HG03097 (cell line): Measurements from ENCODE around the gene PPP1R17.

ENCODE experiments used
- ATAC-seq: cut with Tn5 transposase; IDR thresholded peaks from one replicate; pipeline ENCODE4 v1.9.1; 2021; ENCODE audit not compliant: unreplicated experiment, low FRiP score

Gene PPP1R17

DNA sequence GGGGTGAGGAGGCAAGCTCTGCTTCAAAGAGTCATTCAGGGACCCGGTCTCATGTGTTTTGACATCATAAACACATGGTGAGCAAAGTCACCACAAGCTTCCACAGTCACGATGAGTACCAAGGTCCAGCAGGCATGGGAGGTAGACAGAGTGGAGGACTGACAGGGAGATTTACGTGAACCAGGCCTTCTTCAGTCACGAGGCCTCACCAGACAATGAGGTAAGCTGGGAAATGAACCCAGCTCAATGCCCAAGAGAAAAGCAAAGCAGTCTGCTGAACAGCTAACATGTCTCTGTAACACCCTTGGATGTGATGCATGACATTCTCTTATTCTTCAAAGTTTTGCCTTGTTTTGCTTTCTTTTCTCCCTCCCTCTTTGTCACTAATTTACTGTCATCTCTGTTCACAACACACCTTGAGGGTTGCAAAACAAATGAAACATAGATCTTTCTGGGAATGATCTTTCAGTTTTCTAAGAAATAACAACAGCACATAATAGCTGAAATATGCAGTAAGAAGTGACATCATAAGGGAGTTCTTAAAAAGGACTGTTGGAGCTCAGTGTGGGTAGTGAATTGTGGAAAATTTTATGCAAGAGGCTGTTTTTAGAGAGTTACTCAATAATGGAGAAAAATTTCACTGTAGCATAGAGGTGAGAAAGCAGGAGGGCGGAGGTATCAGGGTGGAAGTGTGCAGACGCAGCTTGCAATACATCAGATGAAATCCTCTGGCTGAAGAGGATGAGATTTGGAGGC is 9.0 kb downstream of the PPP1R17 start:
- ATAC-seq: no peak

DNA sequence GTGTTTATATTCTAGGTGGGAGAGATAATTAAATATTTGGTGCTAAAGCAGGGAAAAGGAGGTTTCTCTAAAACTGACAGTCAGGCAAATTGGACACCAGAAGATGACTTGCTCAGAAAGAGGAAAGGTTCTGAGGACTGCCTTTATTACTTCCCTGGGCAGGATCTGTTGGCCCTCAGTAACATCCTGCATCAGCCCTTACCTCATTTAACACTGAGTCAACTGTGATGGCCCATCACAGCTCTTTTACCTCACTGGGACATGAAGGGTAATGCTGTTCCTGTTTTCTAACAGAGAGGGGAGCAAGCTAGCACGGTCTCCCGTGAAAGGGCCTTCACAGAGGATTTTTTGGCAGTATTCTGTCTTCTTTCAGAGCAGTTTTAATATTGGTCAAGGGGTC is 12.0 kb downstream of the PPP1R17 start:
- ATAC-seq: no peak

- ATAC-seq: no peak
Measured at GRCh38 chr7:31702354-31702753, 15.3 kb downstream of the PPP1R17 start.

GRCh38 chr7:31705377-31705776 is 18.4 kb downstream of the PPP1R17 start:
- no peak for ATAC-seq

GRCh38 chr7:31707089-31707488 is 20.1 kb downstream of the PPP1R17 start:
- ATAC-seq: no peak

- no peak for ATAC-seq
Measured at GRCh38 chr7:31710171-31710570, 23.2 kb downstream of the PPP1R17 start.

GRCh38 chr7:31716355-31716754 is 29.3 kb downstream of the PPP1R17 start:
- no peak for ATAC-seq

DNA sequence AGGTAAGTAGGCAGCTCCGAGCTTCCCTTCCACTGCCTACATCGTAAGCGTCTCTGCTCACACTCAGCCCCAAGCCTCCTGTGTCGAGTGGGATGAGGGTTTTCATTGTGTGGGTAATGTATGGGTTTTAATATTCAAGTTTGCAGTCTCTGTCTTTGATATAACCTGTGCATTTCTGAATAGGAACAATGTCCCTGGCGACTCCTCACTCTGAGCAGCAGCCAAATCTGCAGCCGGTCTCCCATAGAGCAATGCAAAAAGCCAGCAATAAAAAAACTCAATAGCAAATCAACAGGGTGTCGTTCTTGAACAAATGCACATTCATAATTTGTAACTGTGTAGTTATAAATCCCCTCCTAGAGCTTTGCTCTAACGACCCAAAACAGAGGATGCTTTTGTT is 33.4 kb downstream of the PPP1R17 start:
- no peak for ATAC-seq

DNA sequence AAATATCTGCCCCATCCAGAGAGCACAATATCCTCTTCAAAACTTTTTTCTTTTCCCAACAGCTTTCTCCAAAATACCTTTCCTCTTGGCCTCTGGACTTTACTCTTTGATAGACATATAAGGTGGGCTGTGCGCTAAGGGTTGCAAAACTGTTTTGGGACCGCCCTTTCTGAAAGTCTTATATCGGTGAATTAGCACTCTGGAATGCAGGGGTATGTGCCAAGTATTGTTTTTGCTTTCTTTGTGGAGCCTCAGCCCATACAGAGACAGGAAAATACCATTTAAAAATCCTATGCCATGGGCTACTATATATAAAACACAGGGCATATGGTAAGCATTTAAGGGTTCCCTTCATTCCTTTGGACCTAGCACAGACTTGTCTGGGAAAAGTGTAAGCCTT is 37.7 kb downstream of the PPP1R17 start:
- ATAC-seq: no peak

- no peak for ATAC-seq
Measured at GRCh38 chr7:31729195-31729804, 42.3 kb downstream of the PPP1R17 start.

GRCh38 chr7:31734456-31734855 is 47.4 kb downstream of the PPP1R17 start:
- no peak for ATAC-seq

DNA sequence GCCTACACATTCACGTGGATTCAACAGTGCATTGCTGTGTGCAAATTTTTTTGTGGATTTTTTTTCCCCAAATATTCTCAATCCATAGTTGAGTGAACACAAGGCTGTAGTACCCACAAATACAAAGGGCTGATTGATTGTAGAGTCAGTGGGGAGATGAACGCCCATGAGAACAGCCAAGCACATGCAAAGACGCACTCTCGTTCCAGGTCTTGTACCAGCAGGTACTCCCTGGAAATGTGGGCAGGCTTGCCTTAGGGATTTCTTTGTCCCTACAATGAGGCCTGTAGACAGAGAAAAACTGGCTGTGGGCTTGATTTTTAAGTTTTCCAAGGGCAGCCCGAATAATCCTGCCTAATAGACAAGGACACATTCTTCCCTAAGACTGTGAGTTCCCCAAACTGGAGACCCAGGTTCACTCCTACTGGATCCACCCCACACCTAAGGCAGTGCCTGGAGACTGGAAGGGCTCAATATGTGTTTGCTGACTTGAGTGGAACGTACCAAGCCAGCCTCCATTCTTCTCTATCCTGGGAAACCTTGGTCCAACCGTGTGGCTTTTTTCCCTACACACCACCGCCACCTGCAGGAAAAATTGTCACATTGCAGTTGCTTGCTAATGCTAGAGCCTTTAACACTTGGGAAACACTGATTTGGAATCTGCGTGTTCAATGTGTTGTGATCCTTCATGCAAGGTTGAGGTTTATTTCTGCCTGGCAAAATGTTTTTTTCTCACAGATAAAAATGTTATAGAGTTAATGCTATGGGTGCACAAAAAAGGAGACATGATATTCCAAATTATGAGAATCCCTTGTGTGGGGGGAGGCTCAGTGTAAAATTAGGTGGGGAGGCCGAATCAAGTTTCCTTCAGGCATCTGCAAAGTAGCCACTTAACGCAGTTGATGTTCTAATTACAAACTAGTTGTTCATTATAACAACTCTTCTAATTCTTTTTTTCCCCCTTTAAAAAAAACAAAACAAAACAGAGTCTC is 49.3 kb downstream of the PPP1R17 start:
- no peak for ATAC-seq

GRCh38 chr7:31741852-31742251 is 54.8 kb downstream of the PPP1R17 start:
- no peak for ATAC-seq

DNA sequence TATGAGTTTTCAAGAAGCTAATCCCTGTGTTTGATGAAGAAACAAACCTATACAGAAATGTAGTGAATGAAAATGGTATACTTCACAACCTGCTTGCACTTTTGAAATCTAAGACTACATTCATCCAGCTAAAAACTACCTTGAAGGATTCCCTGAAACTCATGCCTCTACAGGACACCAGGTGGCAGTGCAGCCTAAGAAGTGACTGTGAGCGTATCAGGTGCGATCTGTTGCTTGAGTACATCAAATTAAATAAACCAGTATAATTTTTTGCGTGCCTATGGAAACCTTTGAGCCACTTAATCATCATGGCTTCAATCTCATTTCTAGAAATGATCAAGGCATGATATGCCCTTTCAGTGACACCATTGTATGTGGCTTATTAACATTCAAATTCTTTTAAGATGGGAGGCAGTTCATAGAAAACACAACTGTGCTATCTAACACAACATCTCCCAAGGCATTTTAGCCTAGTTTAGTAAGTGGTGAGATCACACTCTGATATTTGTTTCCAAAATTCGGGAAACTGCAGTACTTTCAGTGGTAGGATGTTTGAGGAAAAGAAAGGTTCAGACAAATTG is 57.4 kb downstream of the PPP1R17 start:
- no peak for ATAC-seq

- ATAC-seq: no peak
Measured at GRCh38 chr7:31747553-31747952, 60.5 kb downstream of the PPP1R17 start.

DNA sequence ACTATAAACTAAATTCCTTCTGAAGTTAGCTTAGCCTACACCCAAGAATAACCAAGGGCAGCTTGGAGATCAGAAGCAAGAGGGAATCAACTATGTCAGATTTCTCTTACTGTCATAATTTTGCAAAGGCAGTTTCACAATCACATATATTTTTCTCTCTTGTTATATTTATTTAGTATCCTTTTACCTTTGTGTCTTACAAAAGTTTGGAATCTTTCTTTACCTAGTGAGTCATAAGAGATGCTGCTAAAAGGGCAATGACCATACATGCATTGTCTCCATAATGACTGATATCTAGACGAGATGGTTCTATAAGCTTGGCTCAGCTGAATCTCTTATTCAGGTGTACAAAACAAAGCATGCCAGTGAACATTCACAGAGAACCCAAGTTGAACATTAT is 61.1 kb downstream of the PPP1R17 start:
- ATAC-seq: no peak

GRCh38 chr7:31751726-31752125 is 64.7 kb downstream of the PPP1R17 start:
- ATAC-seq: no peak
